HepG2 (cell line): ENCODE data around the gene SLC5A6. TPM values are rescaled to one million over a fixed set of nuclear protein-coding genes. Genes with fewer than 3 reads are reported as not detected.

Experiments used
- GLI4 ChIP-seq: sonication (generic); formaldehyde crosslinking; IDR thresholded peaks from 2 replicates; pipeline ENCODE4 v1.5.1; 2020; ENCODE audit warnings: missing genetic modification reagents, mild to moderate bottlenecking, moderate library complexity, borderline replicate concordance
- HOXA3 ChIP-seq: sonication (generic); formaldehyde crosslinking; IDR thresholded peaks from 2 replicates; pipeline ENCODE4 v1.5.0; 2020; ENCODE audit warnings: missing genetic modification reagents
- RBM39 ChIP-seq: fragments of 200-400 bp; formaldehyde crosslinking; IDR thresholded peaks from one replicate; pipeline ENCODE4 v1.6.1; 2018; ENCODE audit warnings: antibody characterized with exemption, mild to moderate bottlenecking, low read depth, low read length; ENCODE audit not compliant: poor library complexity, severe bottlenecking
- ZBTB7B ChIP-seq: sonication (generic); formaldehyde crosslinking; IDR thresholded peaks from 2 replicates; pipeline ENCODE4 v1.4.0; 2020; ENCODE audit warnings: missing genetic modification reagents
- ZNF17 ChIP-seq: sonication (generic); formaldehyde crosslinking; IDR thresholded peaks from 2 replicates; pipeline ENCODE4 v1.5.0; 2020; ENCODE audit warnings: mild to moderate bottlenecking, missing genetic modification reagents
- ZNF652 ChIP-seq: IDR thresholded peaks from 2 replicates; pipeline ENCODE4 v1.6.1; 2016; ENCODE audit warnings: low read depth, borderline replicate concordance
- ZNF841 ChIP-seq: sonication (generic); formaldehyde crosslinking; IDR thresholded peaks from 2 replicates; pipeline ENCODE4 v1.8.1; 2023; ENCODE audit warnings: missing genetic modification reagents, borderline replicate concordance
- polyA plus RNA-seq, 8 experiments: library from polyadenylated mRNA; depleted of rRNA in 3 of 8; stranded (reverse) in 7 of 8; unstranded in 1 of 8; fragments of >200 nt; fragmentation: Illumina TruSeq in 4 of 8; extraction: Trizol in 4 of 8; gene quantifications; 2 replicates each; pipeline versions ENCODE4 v1.2.1 to v1.2.3, GENCODE V29; 2011 to 2016; ENCODE audit warnings: low read depth in 4 of 8, missing spikeins in 1 of 8, mixed read lengths in 1 of 8; ENCODE audit not compliant: insufficient read depth in 1 of 8
- total RNA-seq, 5 experiments: library from RNA; depleted of rRNA; stranded (reverse); fragments of >200 nt; fragmentation: Illumina TruSeq; extraction: Trizol; gene quantifications; 2 replicates each; pipeline ENCODE4 v1.2.3, GENCODE V29; 2016; ENCODE audit warnings: low read depth in 1 of 5
- TF ChIP-seq, protein P1 (sequence below), 2 experiments: sonication (generic) in 1 of 2; formaldehyde crosslinking in 1 of 2; IDR thresholded peaks; 2 replicates each; pipeline versions ENCODE4 v1.4.0 to v1.6.1; 2016 to 2020; ENCODE audit warnings: borderline replicate concordance in 1 of 2, low read depth in 1 of 2, mild to moderate bottlenecking in 1 of 2, missing genetic modification reagents in 1 of 2
- TF ChIP-seq, protein P2 (sequence below): sonication (generic); formaldehyde crosslinking; IDR thresholded peaks from 2 replicates; pipeline ENCODE4 v1.4.0; 2020; ENCODE audit warnings: missing genetic modification reagents, borderline replicate concordance
- TF ChIP-seq, protein P3 (sequence below): sonication (generic); formaldehyde crosslinking; IDR thresholded peaks from 2 replicates; pipeline ENCODE4 v1.4.0; 2020; ENCODE audit warnings: low read depth, missing genetic modification reagents
- TF ChIP-seq, protein P4 (sequence below): sonication (generic); formaldehyde crosslinking; conservative IDR thresholded peaks from 2 replicates; pipeline ENCODE4 v1.4.0; 2020; ENCODE audit warnings: mild to moderate bottlenecking, missing genetic modification reagents, moderate library complexity
- TF ChIP-seq, protein P5 (sequence below): sonication (generic); formaldehyde crosslinking; IDR thresholded peaks from 2 replicates; pipeline ENCODE4 v1.4.0; 2020; ENCODE audit warnings: mild to moderate bottlenecking, missing genetic modification reagents

SLC5A6 gene
- total and polyA plus RNA-seq, 2 of the 13 experiments (the other 11 are each of a cell fraction or from before 2014, with no cell fraction given): 135 to 417 TPM

DNA sequence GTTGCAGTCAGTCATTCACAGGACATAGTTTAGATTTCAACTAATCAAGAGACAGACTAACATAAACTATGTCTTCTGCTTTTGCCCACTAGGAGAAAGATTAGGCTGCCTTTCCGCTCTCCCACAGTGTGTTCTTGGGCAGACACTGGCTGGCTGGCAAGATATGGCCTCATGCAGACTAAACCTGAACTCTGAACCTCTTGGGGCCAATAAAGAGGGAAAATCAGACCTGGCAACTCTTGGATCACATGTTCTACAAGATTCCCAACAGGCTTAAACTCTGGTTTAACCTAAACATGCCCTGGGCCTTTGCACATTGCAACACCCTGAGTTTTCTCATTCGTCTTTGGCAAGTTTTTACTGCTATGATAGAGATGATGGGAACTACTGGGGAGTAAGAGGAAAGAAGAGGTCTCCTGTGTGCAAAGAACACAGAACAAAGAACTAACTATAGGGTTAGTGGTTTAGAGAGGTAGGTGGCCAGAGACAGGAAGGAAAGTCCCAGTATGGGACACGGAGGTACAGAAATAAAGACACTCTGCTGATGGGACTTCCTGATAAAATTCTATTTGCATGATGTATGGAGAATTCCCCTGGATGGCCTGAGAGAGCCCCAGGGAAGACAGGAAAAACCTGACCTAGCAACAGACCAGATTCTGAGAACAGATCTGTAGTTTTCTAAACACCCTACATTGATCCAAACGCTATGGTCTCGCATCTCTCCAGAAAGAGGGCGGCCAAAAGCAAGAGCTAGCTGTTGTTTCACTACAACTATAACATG lies 2.3 kb downstream of the SLC5A6 start (continued):
- TF ChIP-seq, protein P1, sequence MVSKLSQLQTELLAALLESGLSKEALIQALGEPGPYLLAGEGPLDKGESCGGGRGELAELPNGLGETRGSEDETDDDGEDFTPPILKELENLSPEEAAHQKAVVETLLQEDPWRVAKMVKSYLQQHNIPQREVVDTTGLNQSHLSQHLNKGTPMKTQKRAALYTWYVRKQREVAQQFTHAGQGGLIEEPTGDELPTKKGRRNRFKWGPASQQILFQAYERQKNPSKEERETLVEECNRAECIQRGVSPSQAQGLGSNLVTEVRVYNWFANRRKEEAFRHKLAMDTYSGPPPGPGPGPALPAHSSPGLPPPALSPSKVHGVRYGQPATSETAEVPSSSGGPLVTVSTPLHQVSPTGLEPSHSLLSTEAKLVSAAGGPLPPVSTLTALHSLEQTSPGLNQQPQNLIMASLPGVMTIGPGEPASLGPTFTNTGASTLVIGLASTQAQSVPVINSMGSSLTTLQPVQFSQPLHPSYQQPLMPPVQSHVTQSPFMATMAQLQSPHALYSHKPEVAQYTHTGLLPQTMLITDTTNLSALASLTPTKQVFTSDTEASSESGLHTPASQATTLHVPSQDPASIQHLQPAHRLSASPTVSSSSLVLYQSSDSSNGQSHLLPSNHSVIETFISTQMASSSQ (IDR thresholded peaks at IDR 0.05; ENCODE audit: low read depth): no peak
- TF ChIP-seq, protein P1 (CRISPR knock-in tag; IDR thresholded peaks at IDR 0.05; ENCODE audit: borderline replicate concordance): no peak
- TF ChIP-seq RBM39: no peak
- 0 out of 2 replicates have a peak, but pooled peaks have one; percentile 27 for TF ChIP-seq ZNF652 (CRISPR knock-in tag)
- TF ChIP-seq, protein P2, sequence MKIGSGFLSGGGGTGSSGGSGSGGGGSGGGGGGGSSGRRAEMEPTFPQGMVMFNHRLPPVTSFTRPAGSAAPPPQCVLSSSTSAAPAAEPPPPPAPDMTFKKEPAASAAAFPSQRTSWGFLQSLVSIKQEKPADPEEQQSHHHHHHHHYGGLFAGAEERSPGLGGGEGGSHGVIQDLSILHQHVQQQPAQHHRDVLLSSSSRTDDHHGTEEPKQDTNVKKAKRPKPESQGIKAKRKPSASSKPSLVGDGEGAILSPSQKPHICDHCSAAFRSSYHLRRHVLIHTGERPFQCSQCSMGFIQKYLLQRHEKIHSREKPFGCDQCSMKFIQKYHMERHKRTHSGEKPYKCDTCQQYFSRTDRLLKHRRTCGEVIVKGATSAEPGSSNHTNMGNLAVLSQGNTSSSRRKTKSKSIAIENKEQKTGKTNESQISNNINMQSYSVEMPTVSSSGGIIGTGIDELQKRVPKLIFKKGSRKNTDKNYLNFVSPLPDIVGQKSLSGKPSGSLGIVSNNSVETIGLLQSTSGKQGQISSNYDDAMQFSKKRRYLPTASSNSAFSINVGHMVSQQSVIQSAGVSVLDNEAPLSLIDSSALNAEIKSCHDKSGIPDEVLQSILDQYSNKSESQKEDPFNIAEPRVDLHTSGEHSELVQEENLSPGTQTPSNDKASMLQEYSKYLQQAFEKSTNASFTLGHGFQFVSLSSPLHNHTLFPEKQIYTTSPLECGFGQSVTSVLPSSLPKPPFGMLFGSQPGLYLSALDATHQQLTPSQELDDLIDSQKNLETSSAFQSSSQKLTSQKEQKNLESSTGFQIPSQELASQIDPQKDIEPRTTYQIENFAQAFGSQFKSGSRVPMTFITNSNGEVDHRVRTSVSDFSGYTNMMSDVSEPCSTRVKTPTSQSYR (CRISPR knock-in tag): no peak
- no peak for TF ChIP-seq ZBTB7B (CRISPR knock-in tag)
- no peak for TF ChIP-seq ZNF17 (CRISPR knock-in tag)
- TF ChIP-seq, protein P3, sequence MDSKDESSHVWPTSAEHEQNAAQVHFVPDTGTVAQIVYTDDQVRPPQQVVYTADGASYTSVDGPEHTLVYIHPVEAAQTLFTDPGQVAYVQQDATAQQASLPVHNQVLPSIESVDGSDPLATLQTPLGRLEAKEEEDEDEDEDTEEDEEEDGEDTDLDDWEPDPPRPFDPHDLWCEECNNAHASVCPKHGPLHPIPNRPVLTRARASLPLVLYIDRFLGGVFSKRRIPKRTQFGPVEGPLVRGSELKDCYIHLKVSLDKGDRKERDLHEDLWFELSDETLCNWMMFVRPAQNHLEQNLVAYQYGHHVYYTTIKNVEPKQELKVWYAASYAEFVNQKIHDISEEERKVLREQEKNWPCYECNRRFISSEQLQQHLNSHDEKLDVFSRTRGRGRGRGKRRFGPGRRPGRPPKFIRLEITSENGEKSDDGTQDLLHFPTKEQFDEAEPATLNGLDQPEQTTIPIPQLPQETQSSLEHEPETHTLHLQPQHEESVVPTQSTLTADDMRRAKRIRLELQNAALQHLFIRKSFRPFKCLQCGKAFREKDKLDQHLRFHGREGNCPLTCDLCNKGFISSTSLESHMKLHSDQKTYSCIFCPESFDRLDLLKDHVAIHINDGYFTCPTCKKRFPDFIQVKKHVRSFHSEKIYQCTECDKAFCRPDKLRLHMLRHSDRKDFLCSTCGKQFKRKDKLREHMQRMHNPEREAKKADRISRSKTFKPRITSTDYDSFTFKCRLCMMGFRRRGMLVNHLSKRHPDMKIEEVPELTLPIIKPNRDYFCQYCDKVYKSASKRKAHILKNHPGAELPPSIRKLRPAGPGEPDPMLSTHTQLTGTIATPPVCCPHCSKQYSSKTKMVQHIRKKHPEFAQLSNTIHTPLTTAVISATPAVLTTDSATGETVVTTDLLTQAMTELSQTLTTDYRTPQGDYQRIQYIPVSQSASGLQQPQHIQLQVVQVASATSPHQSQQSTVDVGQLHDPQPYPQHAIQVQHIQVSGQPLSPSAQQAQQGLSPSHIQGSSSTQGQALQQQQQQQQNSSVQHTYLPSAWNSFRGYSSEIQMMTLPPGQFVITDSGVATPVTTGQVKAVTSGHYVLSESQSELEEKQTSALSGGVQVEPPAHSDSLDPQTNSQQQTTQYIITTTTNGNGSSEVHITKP (CRISPR knock-in tag): no peak
- TF ChIP-seq, protein P4, sequence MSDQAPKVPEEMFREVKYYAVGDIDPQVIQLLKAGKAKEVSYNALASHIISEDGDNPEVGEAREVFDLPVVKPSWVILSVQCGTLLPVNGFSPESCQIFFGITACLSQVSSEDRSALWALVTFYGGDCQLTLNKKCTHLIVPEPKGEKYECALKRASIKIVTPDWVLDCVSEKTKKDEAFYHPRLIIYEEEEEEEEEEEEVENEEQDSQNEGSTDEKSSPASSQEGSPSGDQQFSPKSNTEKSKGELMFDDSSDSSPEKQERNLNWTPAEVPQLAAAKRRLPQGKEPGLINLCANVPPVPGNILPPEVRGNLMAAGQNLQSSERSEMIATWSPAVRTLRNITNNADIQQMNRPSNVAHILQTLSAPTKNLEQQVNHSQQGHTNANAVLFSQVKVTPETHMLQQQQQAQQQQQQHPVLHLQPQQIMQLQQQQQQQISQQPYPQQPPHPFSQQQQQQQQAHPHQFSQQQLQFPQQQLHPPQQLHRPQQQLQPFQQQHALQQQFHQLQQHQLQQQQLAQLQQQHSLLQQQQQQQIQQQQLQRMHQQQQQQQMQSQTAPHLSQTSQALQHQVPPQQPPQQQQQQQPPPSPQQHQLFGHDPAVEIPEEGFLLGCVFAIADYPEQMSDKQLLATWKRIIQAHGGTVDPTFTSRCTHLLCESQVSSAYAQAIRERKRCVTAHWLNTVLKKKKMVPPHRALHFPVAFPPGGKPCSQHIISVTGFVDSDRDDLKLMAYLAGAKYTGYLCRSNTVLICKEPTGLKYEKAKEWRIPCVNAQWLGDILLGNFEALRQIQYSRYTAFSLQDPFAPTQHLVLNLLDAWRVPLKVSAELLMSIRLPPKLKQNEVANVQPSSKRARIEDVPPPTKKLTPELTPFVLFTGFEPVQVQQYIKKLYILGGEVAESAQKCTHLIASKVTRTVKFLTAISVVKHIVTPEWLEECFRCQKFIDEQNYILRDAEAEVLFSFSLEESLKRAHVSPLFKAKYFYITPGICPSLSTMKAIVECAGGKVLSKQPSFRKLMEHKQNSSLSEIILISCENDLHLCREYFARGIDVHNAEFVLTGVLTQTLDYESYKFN (CRISPR knock-in tag): peak; percentile 72
- TF ChIP-seq, protein P5, sequence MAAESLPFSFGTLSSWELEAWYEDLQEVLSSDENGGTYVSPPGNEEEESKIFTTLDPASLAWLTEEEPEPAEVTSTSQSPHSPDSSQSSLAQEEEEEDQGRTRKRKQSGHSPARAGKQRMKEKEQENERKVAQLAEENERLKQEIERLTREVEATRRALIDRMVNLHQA (CRISPR knock-in tag): no peak
- no peak for TF ChIP-seq GLI4 (CRISPR knock-in tag)
- TF ChIP-seq ZNF841 (CRISPR knock-in tag): no peak
- no peak for TF ChIP-seq HOXA3 (CRISPR knock-in tag)
